GM18511 (cell line): ENCODE results near the gene B3GALT6.

ENCODE experiments used
- ATAC-seq: cut with Tn5 transposase; IDR thresholded peaks from one replicate; pipeline ENCODE4 v1.9.1; 2021; ENCODE audit warnings: mild to moderate bottlenecking, moderate library complexity; ENCODE audit not compliant: unreplicated experiment

B3GALT6 gene

DNA sequence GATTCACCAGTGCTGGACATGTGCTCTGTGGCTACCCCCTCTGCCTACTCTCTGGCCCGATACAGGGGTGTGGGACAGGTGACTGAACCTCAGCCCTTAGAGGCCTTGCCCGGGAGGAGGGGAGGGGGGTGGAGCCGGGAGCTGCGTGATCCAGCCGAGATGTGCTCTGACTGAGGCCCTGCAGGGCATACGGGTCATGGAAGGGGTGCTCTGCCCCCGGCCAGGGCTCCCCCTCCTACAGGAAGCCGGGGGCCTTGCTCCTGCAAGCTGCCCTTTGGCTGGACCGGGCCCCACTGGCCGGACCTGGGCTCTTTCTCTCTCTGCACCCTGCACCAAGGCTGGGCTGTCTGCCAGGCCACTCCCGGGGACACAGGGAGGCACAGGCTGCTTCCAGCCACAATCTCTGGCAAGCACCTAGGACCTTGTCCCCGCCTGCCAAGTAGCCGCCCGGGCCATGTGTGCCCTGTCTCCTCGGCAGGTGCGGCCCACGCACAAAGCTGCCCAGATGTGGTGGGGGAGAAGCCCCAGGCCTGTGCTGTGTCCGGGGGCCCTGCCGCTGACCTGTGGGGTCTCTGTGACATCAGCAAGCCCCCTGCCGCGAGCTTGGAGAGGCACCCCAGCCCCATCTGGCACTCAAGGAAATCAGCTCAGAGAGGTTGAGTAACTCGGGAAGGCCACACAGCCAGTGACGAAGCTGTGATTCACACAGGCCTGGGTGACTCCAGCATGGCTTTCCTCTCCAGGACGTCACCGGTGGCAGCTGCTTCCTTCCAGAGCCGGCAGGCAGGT lies 49.7 kb downstream of the B3GALT6 start:
- no peak for ATAC-seq

DNA sequence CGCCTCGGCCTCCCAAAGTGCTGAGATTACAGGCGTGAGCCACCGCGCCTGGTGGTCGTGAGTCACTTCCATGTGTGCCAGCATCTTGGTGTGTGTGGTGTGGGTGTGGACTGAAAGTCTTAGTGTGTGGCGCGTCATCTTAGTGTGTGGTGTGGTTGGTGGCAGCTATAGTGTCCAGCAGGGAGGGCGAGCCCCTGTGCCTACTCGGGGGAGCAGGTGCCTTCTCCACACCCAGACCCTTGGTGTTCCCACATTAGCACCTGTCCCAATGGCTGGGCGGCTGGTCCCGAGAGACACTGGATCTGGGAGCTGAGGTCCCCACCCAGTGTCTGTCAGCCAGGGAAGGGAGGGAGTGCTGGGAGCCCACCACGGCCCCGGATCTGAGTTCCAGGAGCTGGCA lies 51.0 kb downstream of the B3GALT6 start:
- no peak for ATAC-seq

DNA sequence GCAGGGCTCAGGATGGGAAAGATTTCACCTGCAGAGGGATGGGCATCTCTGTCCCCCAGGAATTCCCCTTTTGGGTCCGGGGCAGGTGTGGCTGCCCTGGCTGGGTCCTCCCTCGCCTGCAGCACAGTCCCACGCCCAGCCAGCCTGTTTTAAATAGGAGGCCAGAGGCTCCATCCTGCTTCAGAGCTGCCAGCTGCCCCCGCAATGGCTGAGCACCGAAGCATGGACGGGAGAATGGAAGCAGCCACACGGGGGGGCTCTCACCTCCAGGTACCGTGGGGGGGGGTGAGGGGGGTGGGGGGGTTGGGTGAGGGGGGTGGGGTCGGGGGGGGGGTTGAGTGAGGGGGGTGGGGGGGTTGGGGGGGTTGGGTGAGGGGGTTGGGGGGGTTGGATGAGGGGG lies 51.8 kb downstream of the B3GALT6 start:
- ATAC-seq, result no peak
